Panc1 (cell line): ENCODE measurements around the gene ZP2. TPM values are rescaled to one million over a fixed set of nuclear protein-coding genes. Genes with fewer than 3 reads are reported as not detected.

Source experiments
- ATAC-seq: fragments of 200-7000 bp; cut with Tn5 transposase; 2 replicates; pipeline ENCODE4 v1.9.1; 2020; ENCODE audit warnings: mild to moderate bottlenecking, moderate library complexity
- BruUV-seq: library from RNA; stranded (reverse); fragments of 400-500 nt; replicated peaks from 2 replicates; lab custom pipeline; 2021; lab: Mats Ljungman, UMichigan
- CTCF ChIA-PET: fragments of 300-600 bp; sonication (Branson Sonifier 250); formaldehyde crosslinking; loops from one replicate; lab custom pipeline; 2022; ENCODE audit warnings: antibody characterized with exemption; lab: Charles Lee
- POLR2A ChIA-PET: fragments of 300-600 bp; sonication (Branson Sonifier 250); formaldehyde crosslinking; loops from one replicate; lab custom pipeline; 2022; ENCODE audit warnings: antibody characterized with exemption; lab: Charles Lee
- DNase-seq: peaks from one replicate; pipeline ENCODE4 v3.0.0-alpha.2; 2010; ENCODE audit warnings: low read depth, low spot score
- H3K27ac ChIP-seq: 2 replicates; pipeline ENCODE4 v1.5.1; 2011; ENCODE audit warnings: mild to moderate bottlenecking, low read length, inconsistent platforms
- H3K27me3 ChIP-seq: fragments of 200-500 bp; sonication (Bioruptor generic); 2 replicates; pipeline ENCODE4 v1.6.0; 2014; ENCODE audit warnings: low read length, inconsistent platforms; ENCODE audit not compliant: control insufficient read depth, insufficient read depth
- H3K36me3 ChIP-seq: fragments of 200-500 bp; sonication (Bioruptor generic); 2 replicates; pipeline ENCODE4 v1.5.1; 2014; ENCODE audit warnings: inconsistent platforms, mild to moderate bottlenecking, low read length, moderate library complexity; ENCODE audit not compliant: control insufficient read depth, insufficient read depth
- H3K4me1 ChIP-seq: 2 replicates; pipeline ENCODE4 v1.5.1; 2011; ENCODE audit warnings: inconsistent platforms, mild to moderate bottlenecking, low read length, moderate library complexity; ENCODE audit not compliant: control insufficient read depth, insufficient read depth
- H3K4me3 ChIP-seq, 2 experiments: 2 replicates each; pipeline ENCODE4 v1.5.1; 2011 to 2012; ENCODE audit warnings: low read depth in 2 of 2, low read length in 2 of 2, mild to moderate bottlenecking in 2 of 2, inconsistent platforms in 1 of 2, moderate library complexity in 1 of 2
- H3K9me3 ChIP-seq: fragments of 200-500 bp; sonication (Bioruptor generic); 2 replicates; pipeline ENCODE4 v1.5.1; 2014; ENCODE audit warnings: low read depth, mild to moderate bottlenecking, inconsistent platforms, low read length, moderate library complexity; ENCODE audit not compliant: control insufficient read depth, insufficient read depth
- CTCF ChIP-seq: fragments of 450-650 bp; IDR thresholded peaks from 2 replicates; pipeline ENCODE4 v1.5.1; 2017; ENCODE audit warnings: mild to moderate bottlenecking
- POLR2AphosphoS5 ChIP-seq: IDR thresholded peaks from 2 replicates; pipeline ENCODE4 v1.6.1; 2012; ENCODE audit warnings: mild to moderate bottlenecking, low read depth, low read length, moderate library complexity
- REST ChIP-seq, 2 experiments: IDR thresholded peaks; 2 replicates each; pipeline ENCODE4 v1.6.1; 2011 to 2012; ENCODE audit warnings: low read depth in 2 of 2, control low read depth in 1 of 2, low read length in 1 of 2, mild to moderate bottlenecking in 1 of 2, moderate library complexity in 1 of 2; ENCODE audit not compliant: insufficient read depth in 1 of 2
- SIN3A ChIP-seq: IDR thresholded peaks from 2 replicates; pipeline ENCODE4 v1.6.1; 2012; ENCODE audit warnings: low read depth, mild to moderate bottlenecking, low read length, moderate library complexity, borderline replicate concordance; ENCODE audit not compliant: insufficient read depth
- TCF7L2 ChIP-seq: IDR thresholded peaks from 2 replicates; pipeline ENCODE4 v1.6.1; 2011; ENCODE audit warnings: mild to moderate bottlenecking, low read depth, low read length, inconsistent platforms
- in situ Hi-C: cut with HindIII; loops from 2 replicates; pipeline ENCODE4 v1.10.0; 2016; ENCODE audit warnings: low sequenced_read_pairs, low pct_unique_long_range_greater_than_20kb
- intact Hi-C: fragments of 100-400 bp; cut with micrococcal nuclease; formaldehyde crosslinking; loops from one replicate; pipeline ENCODE4 v1.10.0; 2022; ENCODE audit not compliant: unreplicated experiment
- total RNA-seq: library from RNA; stranded (reverse); gene quantifications from one replicate; pipeline ENCODE4 v1.2.1, GENCODE V29; 2021; ENCODE audit not compliant: unreplicated experiment

The ZP2 gene
- total RNA-seq, 1 experiment from 2014 or later = not detected

- peaks cover 3% of the 10 kb centered on the region; the same call in 1 of the 2 replicates for H3K4me1 ChIP-seq
- no peaks in the 10 kb centered on the region for H3K9me3 ChIP-seq
- no peaks in the 10 kb centered on the region for H3K27me3 ChIP-seq
- ATAC-seq = no peak
- ChIA-PET POLR2A (no interaction called here), CTCF (no interaction called here)
- H3K36me3 ChIP-seq = no peaks in the 10 kb centered on the region; the same call in 1 of the 2 replicates
- H3K27ac ChIP-seq = no peak overlapping the region
- no TSS peak for BruUV-seq
- TF ChIP-seq SIN3A = no peak
- TF ChIP-seq POLR2AphosphoS5 = no peak
- TF ChIP-seq REST (IDR thresholded peaks at IDR 0.05; ENCODE audit: insufficient read depth in 1 of 2, low read depth in 2 of 2, low read length in 1 of 2) = no peak
- no peak for TF ChIP-seq TCF7L2
- no peak for TF ChIP-seq CTCF
- no peak overlapping the region for H3K4me3 ChIP-seq
- intact Hi-C loops (no loop called here), in situ Hi-C loops (no loop called here)
- no peak for DNase-seq
These were observed 47.8 kb downstream of the ZP2 start for GRCh38 chr16:21163576-21163975.

- Histone ChIP-seq H3K4me1 (peaks cover 3% of the 10 kb centered on the region; the same call in 1 of the 2 replicates), H3K36me3 (no peaks in the 10 kb centered on the region; the same call in 1 of the 2 replicates), H3K9me3 (no peaks in the 10 kb centered on the region), H3K4me3 (no peak overlapping the region), H3K27ac (no peak overlapping the region), H3K27me3 (no peaks in the 10 kb centered on the region)
- CTCF ChIA-PET = no interaction called here
- BruUV-seq = no TSS peak
- POLR2A ChIA-PET = no interaction called here
- intact Hi-C loops (no loop called here), in situ Hi-C loops (no loop called here)
- DNase-seq (no peak), ATAC-seq (no peak)
- no peak for TF ChIP-seq POLR2AphosphoS5
- no peak for TF ChIP-seq TCF7L2
- TF ChIP-seq CTCF = no peak
- TF ChIP-seq SIN3A = no peak
- TF ChIP-seq REST (IDR thresholded peaks at IDR 0.05; ENCODE audit: insufficient read depth in 1 of 2, low read depth in 2 of 2, low read length in 1 of 2) = no peak
These were observed 48.7 kb downstream of the ZP2 start for GRCh38 chr16:21162661-21163151.
